ENCODE data around the gene CYS1.

DNA sequence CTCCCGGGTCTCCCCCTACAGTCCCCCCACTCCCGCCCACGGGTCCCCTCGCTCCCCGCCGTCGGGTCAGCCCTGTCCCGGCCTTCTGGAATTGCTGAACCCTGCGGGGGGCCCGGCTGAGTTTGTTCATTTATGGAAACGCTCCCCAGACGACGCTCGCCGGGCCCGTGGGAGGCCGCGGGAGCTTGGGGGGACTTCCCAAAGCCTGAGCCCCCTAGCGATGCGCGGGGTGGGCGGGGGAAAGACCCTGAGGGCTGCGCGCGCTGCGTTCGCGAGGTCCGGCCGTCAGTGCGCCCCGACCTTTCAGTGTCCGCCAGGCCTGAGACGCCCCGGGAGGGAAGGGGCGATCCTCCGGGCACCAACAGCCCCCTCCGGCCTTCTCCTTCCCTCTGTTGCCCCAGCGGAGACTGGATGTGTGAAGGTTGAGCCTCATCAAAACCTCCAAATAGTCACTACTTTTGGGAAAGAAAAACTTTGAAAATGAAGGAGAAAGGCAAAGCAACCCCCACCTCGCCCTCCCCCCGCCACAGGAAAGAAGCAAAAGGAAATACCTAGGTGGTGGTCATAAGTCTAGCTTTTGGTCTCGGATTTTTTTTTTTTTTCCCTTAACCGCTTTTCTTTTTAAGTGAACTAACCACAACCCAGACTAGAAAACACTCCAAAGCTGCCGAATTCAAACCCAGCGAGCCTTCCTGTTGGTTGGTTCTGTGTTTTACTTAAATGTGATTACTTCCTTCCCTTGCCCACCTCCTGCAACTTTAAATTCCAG is 509 bp upstream of the CYS1 start:
- TF ChIP-seq, protein P1, sequence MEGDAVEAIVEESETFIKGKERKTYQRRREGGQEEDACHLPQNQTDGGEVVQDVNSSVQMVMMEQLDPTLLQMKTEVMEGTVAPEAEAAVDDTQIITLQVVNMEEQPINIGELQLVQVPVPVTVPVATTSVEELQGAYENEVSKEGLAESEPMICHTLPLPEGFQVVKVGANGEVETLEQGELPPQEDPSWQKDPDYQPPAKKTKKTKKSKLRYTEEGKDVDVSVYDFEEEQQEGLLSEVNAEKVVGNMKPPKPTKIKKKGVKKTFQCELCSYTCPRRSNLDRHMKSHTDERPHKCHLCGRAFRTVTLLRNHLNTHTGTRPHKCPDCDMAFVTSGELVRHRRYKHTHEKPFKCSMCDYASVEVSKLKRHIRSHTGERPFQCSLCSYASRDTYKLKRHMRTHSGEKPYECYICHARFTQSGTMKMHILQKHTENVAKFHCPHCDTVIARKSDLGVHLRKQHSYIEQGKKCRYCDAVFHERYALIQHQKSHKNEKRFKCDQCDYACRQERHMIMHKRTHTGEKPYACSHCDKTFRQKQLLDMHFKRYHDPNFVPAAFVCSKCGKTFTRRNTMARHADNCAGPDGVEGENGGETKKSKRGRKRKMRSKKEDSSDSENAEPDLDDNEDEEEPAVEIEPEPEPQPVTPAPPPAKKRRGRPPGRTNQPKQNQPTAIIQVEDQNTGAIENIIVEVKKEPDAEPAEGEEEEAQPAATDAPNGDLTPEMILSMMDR (IDR thresholded peaks at IDR 0.05) = no peak
- TF ChIP-seq POLR2A (IDR thresholded peaks at IDR 0.05) = no peak

Data from breast epithelium (tissue), 3 donors.